H1 (cell line): ENCODE results near the gene MYBPC3. TPM values are rescaled to one million over a fixed set of nuclear protein-coding genes. Genes with fewer than 3 reads are reported as not detected.
A peak's percentile ranks its signal among the peaks of the same experiment; 100 is the strongest.

Experiments
- CTCF ChIA-PET: fragments of 300-600 bp; sonication (Branson Sonifier 250); formaldehyde crosslinking; loops from one replicate; lab custom pipeline; 2021; ENCODE audit not compliant: partially characterized antibody; lab: Charles Lee
- POLR2A ChIA-PET: fragments of 300-600 bp; sonication (Branson Sonifier 250); formaldehyde crosslinking; loops from one replicate; lab custom pipeline; 2021; ENCODE audit warnings: inconsistent platforms; ENCODE audit not compliant: partially characterized antibody; lab: Charles Lee
- DNase-seq, 2 experiments: peaks; one replicate each; pipeline versions ENCODE4 v3.0.0 to v3.0.0-alpha.2; 2010 to 2022; ENCODE audit warnings: low spot score in 2 of 2, low read depth in 1 of 2, mixed read lengths in 1 of 2
- FAIRE-seq: peaks from 2 replicates; lab custom pipeline; 2011; peaks lifted over from hg19 to GRCh38; lab: Jason Lieb, UNC
- H2AFZ ChIP-seq: 2 replicates; pipeline ENCODE4 v1.8.1; 2012; ENCODE audit warnings: low read length, inconsistent platforms
- H2AK5ac ChIP-seq: 2 replicates; pipeline ENCODE4 v1.6.1; 2013; ENCODE audit warnings: low read depth, low read length
- H2BK120ac ChIP-seq: replicated peaks from 2 replicates; pipeline ENCODE3; 2013; ENCODE audit warnings: low read depth, low read length, inconsistent platforms
- H2BK12ac ChIP-seq: 2 replicates; pipeline ENCODE4 v1.6.1; 2013; ENCODE audit warnings: low read depth, low read length
- H2BK15ac ChIP-seq: 2 replicates; pipeline ENCODE4 v1.6.1; 2013; ENCODE audit warnings: low read length
- H2BK20ac ChIP-seq: 2 replicates; pipeline ENCODE4 v1.6.1; 2013; ENCODE audit warnings: low read length
- H2BK5ac ChIP-seq: 2 replicates; pipeline ENCODE4 v1.6.1; 2013; ENCODE audit warnings: low read depth, low read length
- H3K14ac ChIP-seq: 2 replicates; pipeline ENCODE4 v1.6.1; 2013; ENCODE audit warnings: inconsistent platforms; ENCODE audit not compliant: insufficient read length
- H3K18ac ChIP-seq: 2 replicates; pipeline ENCODE4 v1.6.1; 2013; ENCODE audit warnings: low read length; ENCODE audit errors: extremely low read depth
- H3K23ac ChIP-seq: 2 replicates; pipeline ENCODE4 v1.6.1; 2013; ENCODE audit warnings: inconsistent platforms; ENCODE audit not compliant: insufficient read length
- H3K23me2 ChIP-seq: 2 replicates; pipeline ENCODE4 v1.6.1; 2013; ENCODE audit warnings: low read depth, low read length
- H3K27ac ChIP-seq: 2 replicates; pipeline ENCODE4 v1.6.1; 2011; ENCODE audit warnings: low read depth, low read length, inconsistent platforms
- H3K27me3 ChIP-seq, 4 experiments: replicated peaks in 1 of 4; 1 replicate in 1 of 4; 2 replicates in 3 of 4; pipeline versions ENCODE4 v1.6.1 to v1.8.1; 2011 to 2013; ENCODE audit warnings: low read length in 3 of 4, mild to moderate bottlenecking in 3 of 4, inconsistent platforms in 2 of 4, mixed read lengths in 2 of 4, moderate library complexity in 1 of 4; ENCODE audit not compliant: control insufficient read depth in 3 of 4, insufficient read depth in 3 of 4; ENCODE audit errors: extremely low read depth in 1 of 4
- H3K36me3 ChIP-seq, 4 experiments: 2 replicates each; pipeline versions ENCODE4 v1.6.1 to v1.8.1; 2011 to 2013; ENCODE audit warnings: mild to moderate bottlenecking in 4 of 4, low read length in 3 of 4, moderate library complexity in 2 of 4, control low read depth in 1 of 4, inconsistent platforms in 1 of 4; ENCODE audit not compliant: insufficient read depth in 4 of 4, control insufficient read depth in 2 of 4
- H3K4ac ChIP-seq: replicated peaks from 2 replicates; pipeline ENCODE3; 2013; ENCODE audit warnings: low read length, low read depth, mixed read lengths, inconsistent platforms; ENCODE audit not compliant: insufficient read length
- H3K4me1 ChIP-seq, 4 experiments: replicated peaks in 1 of 4; 1 replicate in 1 of 4; 2 replicates in 3 of 4; pipeline versions ENCODE4 v1.6.1 to v1.8.1; 2011 to 2013; ENCODE audit warnings: low read length in 3 of 4, inconsistent platforms in 2 of 4, mixed read lengths in 1 of 4; ENCODE audit not compliant: insufficient read depth in 4 of 4, control insufficient read depth in 3 of 4
- H3K4me2 ChIP-seq, 2 experiments: 2 replicates each; pipeline versions ENCODE4 v1.6.1 to v1.8.1; 2011 to 2013; ENCODE audit warnings: low read depth in 2 of 2, low read length in 2 of 2, control low read depth in 1 of 2, inconsistent platforms in 1 of 2, mild to moderate bottlenecking in 1 of 2; ENCODE audit not compliant: insufficient read depth in 1 of 2
- H3K4me3 ChIP-seq, 4 experiments: fragments of 200-600, 300-600 bp in 1 of 4; sonication (generic), shearing (Covaris generic), sonication (Bioruptor Twin) in 1 of 4; 2 replicates each; pipeline versions ENCODE4 v1.5.1 to v1.8.1; 2011 to 2016; ENCODE audit warnings: low read length in 4 of 4, low read depth in 3 of 4, control low read depth in 2 of 4, inconsistent platforms in 2 of 4, mild to moderate bottlenecking in 2 of 4, mixed read lengths in 1 of 4, moderate library complexity in 1 of 4; ENCODE audit not compliant: insufficient read depth in 2 of 4; ENCODE audit errors: extremely low read depth in 1 of 4
- H3K56ac ChIP-seq: replicated peaks from 2 replicates; pipeline ENCODE3; 2013; ENCODE audit warnings: low read depth, mild to moderate bottlenecking, mixed read lengths, low read length, inconsistent platforms; ENCODE audit not compliant: insufficient read length
- H3K79me1 ChIP-seq: 2 replicates; pipeline ENCODE4 v1.6.1; 2013; ENCODE audit warnings: low read depth, low read length, control low read depth
- H3K79me2 ChIP-seq, 2 experiments: 2 replicates each; pipeline versions ENCODE4 v1.6.1 to v1.8.1; 2012 to 2013; ENCODE audit warnings: low read length in 2 of 2, mild to moderate bottlenecking in 2 of 2, inconsistent platforms in 1 of 2; ENCODE audit not compliant: insufficient read depth in 2 of 2, control insufficient read depth in 1 of 2
- H3K9ac ChIP-seq, 4 experiments: replicated peaks in 1 of 4; 1 replicate in 1 of 4; 2 replicates in 3 of 4; pipeline versions ENCODE4 v1.6.1 to v1.8.1; 2011 to 2013; ENCODE audit warnings: low read depth in 3 of 4, low read length in 3 of 4, control low read depth in 2 of 4, mild to moderate bottlenecking in 2 of 4, moderate library complexity in 2 of 4, inconsistent platforms in 1 of 4; ENCODE audit errors: extremely low read depth in 1 of 4
- H3K9me3 ChIP-seq, 2 experiments: 2 replicates each; pipeline versions ENCODE4 v1.6.1 to v1.8.1; 2012 to 2013; ENCODE audit warnings: mild to moderate bottlenecking in 2 of 2, moderate library complexity in 2 of 2, control low read depth in 1 of 2, inconsistent platforms in 1 of 2, low read depth in 1 of 2, low read length in 1 of 2, mixed read lengths in 1 of 2; ENCODE audit not compliant: insufficient read depth in 2 of 2
- H4K20me1 ChIP-seq, 2 experiments: replicated peaks in 1 of 2; 2 replicates each; pipeline versions ENCODE3 to v1.8.1; 2011 to 2013; ENCODE audit warnings: inconsistent platforms in 2 of 2, low read length in 2 of 2, mild to moderate bottlenecking in 1 of 2; ENCODE audit not compliant: insufficient read depth in 2 of 2, control insufficient read depth in 1 of 2
- H4K5ac ChIP-seq: 2 replicates; pipeline ENCODE4 v1.6.1; 2013; ENCODE audit warnings: low read length, low read depth, mixed read lengths, inconsistent platforms; ENCODE audit not compliant: insufficient read length
- H4K8ac ChIP-seq: 2 replicates; pipeline ENCODE4 v1.8.0; 2013; ENCODE audit warnings: mild to moderate bottlenecking, moderate library complexity, low read length, inconsistent platforms; ENCODE audit not compliant: insufficient read depth; ENCODE audit errors: extremely low read depth
- H4K91ac ChIP-seq: replicated peaks from 2 replicates; pipeline ENCODE3; 2013; ENCODE audit warnings: low read length, mixed read lengths, inconsistent platforms; ENCODE audit not compliant: insufficient read length
- ATF3 ChIP-seq: IDR thresholded peaks from 2 replicates; pipeline ENCODE4 v1.6.1; 2011; ENCODE audit warnings: low read depth, mild to moderate bottlenecking, low read length; ENCODE audit not compliant: insufficient read depth
- EP300 ChIP-seq, 2 experiments: IDR thresholded peaks; 1 replicate in 1 of 2; 2 replicates in 1 of 2; pipeline ENCODE4 v1.6.1; 2011 to 2012; ENCODE audit warnings: low read depth in 2 of 2, low read length in 2 of 2, mild to moderate bottlenecking in 2 of 2, borderline replicate concordance in 1 of 2, inconsistent platforms in 1 of 2, moderate library complexity in 1 of 2
- JUND ChIP-seq: IDR thresholded peaks from 2 replicates; pipeline ENCODE4 v1.6.1; 2011; ENCODE audit warnings: mild to moderate bottlenecking, improper control_type of control experiment, low read length
- MAFK ChIP-seq: IDR thresholded peaks from 2 replicates; pipeline ENCODE4 v1.6.1; 2012; ENCODE audit warnings: low read depth, mild to moderate bottlenecking, improper control_type of control experiment, low read length
- RAD21 ChIP-seq, 2 experiments: IDR thresholded peaks in 1 of 2; conservative IDR thresholded peaks in 1 of 2; 2 replicates each; pipeline ENCODE4 v1.6.1; 2011; ENCODE audit warnings: low read depth in 2 of 2, low read length in 2 of 2, improper control_type of control experiment in 1 of 2, inconsistent platforms in 1 of 2, mild to moderate bottlenecking in 1 of 2, moderate library complexity in 1 of 2
- RNF2 ChIP-seq: fragments of 200-900, 300-1000 bp; sonication (generic); IDR thresholded peaks from 2 replicates; pipeline ENCODE4 v1.7.1; 2016; ENCODE audit warnings: borderline replicate concordance, low read depth, mild to moderate bottlenecking, antibody characterized with exemption, low read length; ENCODE audit not compliant: poor library complexity, severe bottlenecking; ENCODE audit errors: missing control alignments
- SUZ12 ChIP-seq: fragments of 200-600 bp; sonication (generic); IDR thresholded peaks from 2 replicates; pipeline ENCODE4 v1.6.1; 2012; ENCODE audit warnings: mild to moderate bottlenecking, inconsistent platforms, low read length, moderate library complexity, mixed read lengths
- TAF7 ChIP-seq: optimal IDR thresholded peaks from 2 replicates; pipeline ENCODE3; 2011; ENCODE audit warnings: low read depth, mild to moderate bottlenecking, inconsistent platforms, low read length, moderate library complexity, borderline replicate concordance
- WGBS, 2 experiments: shearing (Covaris generic) in 1 of 2; methylation state at CpG; one replicate each; pipeline versions ENCODE4 v1.1.6 to v1.1.7; 2013 to 2015; ENCODE audit warnings: low lambda C conversion rate in 2 of 2, mixed read lengths in 2 of 2, inconsistent platforms in 1 of 2, low coverage in 1 of 2, missing lambda C conversion rate in 1 of 2; ENCODE audit not compliant: insufficient replicate concordance in 2 of 2, insufficient coverage in 1 of 2, insufficient read length in 1 of 2; ENCODE audit errors: extremely low coverage in 1 of 2, missing lambda C conversion rate in 1 of 2; 5-methylcytosine and 5-hydroxymethylcytosine counted together
- polyA plus RNA-seq, 7 experiments: library from polyadenylated mRNA; depleted of rRNA in 3 of 7; stranded (reverse) in 5 of 7; unstranded in 2 of 7; fragments of >200 nt in 5 of 7; fragments of 200-250 nt in 2 of 7; gene quantifications; 1 replicate in 5 of 7; 2 replicates in 1 of 7; 4 replicates in 1 of 7; pipeline versions ENCODE4 v1.2.1 to v1.2.3, GENCODE V29; 2011 to 2013; ENCODE audit warnings: missing spikeins in 2 of 7, mixed read lengths in 2 of 7
- total RNA-seq: library from RNA; stranded (reverse); fragmentation: NEBNext Ultra II Directional; extraction: Animal tissue kit (Norgen Biotek cat#: 25700); gene quantifications from 2 replicates; pipeline ENCODE4 v1.2.1, GENCODE V29; 2021

MYBPC3 gene
- total and polyA plus RNA-seq, 2 of the 8 experiments (the other 6 are each of a cell fraction or from before 2014, with no cell fraction given): 0.05 TPM; not detected in 1

GRCh38 chr11:47349521-47350095, 2.9 kb downstream of the MYBPC3 start:
- Histone ChIP-seq H3K23ac (no peak overlapping the region), H3K56ac (no peak overlapping the region), H3K23me2 (no peaks in the 10 kb centered on the region), H3K9me3 (no peaks in the 10 kb centered on the region), H2BK12ac (peak overlapping the region; percentile 43; the same call in 1 of the 2 replicates), H3K36me3 (no peaks in the 10 kb centered on the region), H4K91ac (no peak overlapping the region), H2AFZ (no peak overlapping the region), H4K8ac (no peak overlapping the region), H3K14ac (no peak overlapping the region), H3K9ac (no peak overlapping the region), H3K18ac (no peak overlapping the region), H2BK5ac (no peak overlapping the region), H3K4ac (no peak overlapping the region), H4K20me1 (no peaks in the 10 kb centered on the region), H3K4me3 (no peak overlapping the region), H3K79me2 (no peaks in the 10 kb centered on the region), H3K27me3 (no peaks in the 10 kb centered on the region), H2BK20ac (no peak overlapping the region), H2BK15ac (no peak overlapping the region), H3K79me1 (no peaks in the 10 kb centered on the region), H2AK5ac (no peak overlapping the region), H3K4me2 (no peak overlapping the region), H4K5ac (no peak overlapping the region), H3K4me1 (peaks cover 0 to 12% (median 5%) of the 10 kb centered on the region in 4 experiments; a peak in 6 of 7 replicates), H2BK120ac (no peak overlapping the region), H3K27ac (no peak overlapping the region)
- DNase-seq (no peak), FAIRE-seq (no peak)
- CTCF ChIA-PET: interaction anchor here (0.6 to 5.9 kb wide), 24 partner anchors 9 to 185 kb away, joined by 3 to 35 read pairs (median 4); partner anchors contain the start of genes ACP2, ARFGAP2 and NR1H3
- POLR2A ChIA-PET: interaction anchor here (1.4 to 1.6 kb wide), 2 partner anchors 18 to 101 kb away, joined by 3 read pairs; partner anchors contain the start of gene ACP2
- WGBS, 2 experiments: 94% methylated on average over 16 of the region's 23 CpGs; no CpG with 5 or more reads in 1 of the 2 experiments
- TF ChIP-seq JUND (no peak), RNF2 (no peak), ATF3 (no peak), SUZ12 (no peak), RAD21 (IDR thresholded peaks at IDR 0.05 in 1 of 2, conservative IDR thresholded peaks at IDR 0.05 in 1 of 2; ENCODE audit: low read depth in 2 of 2, low read length in 2 of 2) (no peak), MAFK (no peak), TAF7 (no peak), EP300 (IDR thresholded peaks at IDR 0.05; ENCODE audit: borderline replicate concordance in 1 of 2, low read depth in 2 of 2, low read length in 2 of 2) (no peak)
